H1 (cell line): ENCODE results near the gene CFAP53. TPM values are rescaled to one million over a fixed set of nuclear protein-coding genes. Genes with fewer than 3 reads are reported as not detected.
A peak's percentile ranks its signal among the peaks of the same experiment; 100 is the strongest.

Source experiments
- CTCF ChIA-PET: fragments of 300-600 bp; sonication (Branson Sonifier 250); formaldehyde crosslinking; loops from one replicate; lab custom pipeline; 2021; ENCODE audit not compliant: partially characterized antibody; lab: Charles Lee
- POLR2A ChIA-PET: fragments of 300-600 bp; sonication (Branson Sonifier 250); formaldehyde crosslinking; loops from one replicate; lab custom pipeline; 2021; ENCODE audit warnings: inconsistent platforms; ENCODE audit not compliant: partially characterized antibody; lab: Charles Lee
- DNase-seq, 2 experiments: peaks; one replicate each; pipeline versions ENCODE4 v3.0.0 to v3.0.0-alpha.2; 2010 to 2022; ENCODE audit warnings: low spot score in 2 of 2, low read depth in 1 of 2, mixed read lengths in 1 of 2
- FAIRE-seq: peaks from 2 replicates; lab custom pipeline; 2011; peaks lifted over from hg19 to GRCh38; lab: Jason Lieb, UNC
- H2AFZ ChIP-seq: 2 replicates; pipeline ENCODE4 v1.8.1; 2012; ENCODE audit warnings: low read length, inconsistent platforms
- H2AK5ac ChIP-seq: 2 replicates; pipeline ENCODE4 v1.6.1; 2013; ENCODE audit warnings: low read depth, low read length
- H2BK120ac ChIP-seq: replicated peaks from 2 replicates; pipeline ENCODE3; 2013; ENCODE audit warnings: low read depth, low read length, inconsistent platforms
- H2BK12ac ChIP-seq: 2 replicates; pipeline ENCODE4 v1.6.1; 2013; ENCODE audit warnings: low read depth, low read length
- H2BK15ac ChIP-seq: 2 replicates; pipeline ENCODE4 v1.6.1; 2013; ENCODE audit warnings: low read length
- H2BK20ac ChIP-seq: 2 replicates; pipeline ENCODE4 v1.6.1; 2013; ENCODE audit warnings: low read length
- H2BK5ac ChIP-seq: 2 replicates; pipeline ENCODE4 v1.6.1; 2013; ENCODE audit warnings: low read depth, low read length
- H3K14ac ChIP-seq: 2 replicates; pipeline ENCODE4 v1.6.1; 2013; ENCODE audit warnings: inconsistent platforms; ENCODE audit not compliant: insufficient read length
- H3K18ac ChIP-seq: 2 replicates; pipeline ENCODE4 v1.6.1; 2013; ENCODE audit warnings: low read length; ENCODE audit errors: extremely low read depth
- H3K23ac ChIP-seq: 2 replicates; pipeline ENCODE4 v1.6.1; 2013; ENCODE audit warnings: inconsistent platforms; ENCODE audit not compliant: insufficient read length
- H3K23me2 ChIP-seq: 2 replicates; pipeline ENCODE4 v1.6.1; 2013; ENCODE audit warnings: low read depth, low read length
- H3K27ac ChIP-seq: 2 replicates; pipeline ENCODE4 v1.6.1; 2011; ENCODE audit warnings: low read depth, low read length, inconsistent platforms
- H3K27me3 ChIP-seq, 4 experiments: replicated peaks in 1 of 4; 1 replicate in 1 of 4; 2 replicates in 3 of 4; pipeline versions ENCODE4 v1.6.1 to v1.8.1; 2011 to 2013; ENCODE audit warnings: low read length in 3 of 4, mild to moderate bottlenecking in 3 of 4, inconsistent platforms in 2 of 4, mixed read lengths in 2 of 4, moderate library complexity in 1 of 4; ENCODE audit not compliant: control insufficient read depth in 3 of 4, insufficient read depth in 3 of 4; ENCODE audit errors: extremely low read depth in 1 of 4
- H3K36me3 ChIP-seq, 4 experiments: 2 replicates each; pipeline versions ENCODE4 v1.6.1 to v1.8.1; 2011 to 2013; ENCODE audit warnings: mild to moderate bottlenecking in 4 of 4, low read length in 3 of 4, moderate library complexity in 2 of 4, control low read depth in 1 of 4, inconsistent platforms in 1 of 4; ENCODE audit not compliant: insufficient read depth in 4 of 4, control insufficient read depth in 2 of 4
- H3K4ac ChIP-seq: replicated peaks from 2 replicates; pipeline ENCODE3; 2013; ENCODE audit warnings: low read length, low read depth, mixed read lengths, inconsistent platforms; ENCODE audit not compliant: insufficient read length
- H3K4me1 ChIP-seq, 4 experiments: replicated peaks in 1 of 4; 1 replicate in 1 of 4; 2 replicates in 3 of 4; pipeline versions ENCODE4 v1.6.1 to v1.8.1; 2011 to 2013; ENCODE audit warnings: low read length in 3 of 4, inconsistent platforms in 2 of 4, mixed read lengths in 1 of 4; ENCODE audit not compliant: insufficient read depth in 4 of 4, control insufficient read depth in 3 of 4
- H3K4me2 ChIP-seq, 2 experiments: 2 replicates each; pipeline versions ENCODE4 v1.6.1 to v1.8.1; 2011 to 2013; ENCODE audit warnings: low read depth in 2 of 2, low read length in 2 of 2, control low read depth in 1 of 2, inconsistent platforms in 1 of 2, mild to moderate bottlenecking in 1 of 2; ENCODE audit not compliant: insufficient read depth in 1 of 2
- H3K4me3 ChIP-seq, 4 experiments: fragments of 200-600, 300-600 bp in 1 of 4; sonication (generic), shearing (Covaris generic), sonication (Bioruptor Twin) in 1 of 4; 2 replicates each; pipeline versions ENCODE4 v1.5.1 to v1.8.1; 2011 to 2016; ENCODE audit warnings: low read length in 4 of 4, low read depth in 3 of 4, control low read depth in 2 of 4, inconsistent platforms in 2 of 4, mild to moderate bottlenecking in 2 of 4, mixed read lengths in 1 of 4, moderate library complexity in 1 of 4; ENCODE audit not compliant: insufficient read depth in 2 of 4; ENCODE audit errors: extremely low read depth in 1 of 4
- H3K56ac ChIP-seq: replicated peaks from 2 replicates; pipeline ENCODE3; 2013; ENCODE audit warnings: low read depth, mild to moderate bottlenecking, mixed read lengths, low read length, inconsistent platforms; ENCODE audit not compliant: insufficient read length
- H3K79me1 ChIP-seq: 2 replicates; pipeline ENCODE4 v1.6.1; 2013; ENCODE audit warnings: low read depth, low read length, control low read depth
- H3K79me2 ChIP-seq, 2 experiments: 2 replicates each; pipeline versions ENCODE4 v1.6.1 to v1.8.1; 2012 to 2013; ENCODE audit warnings: low read length in 2 of 2, mild to moderate bottlenecking in 2 of 2, inconsistent platforms in 1 of 2; ENCODE audit not compliant: insufficient read depth in 2 of 2, control insufficient read depth in 1 of 2
- H3K9ac ChIP-seq, 4 experiments: replicated peaks in 1 of 4; 1 replicate in 1 of 4; 2 replicates in 3 of 4; pipeline versions ENCODE4 v1.6.1 to v1.8.1; 2011 to 2013; ENCODE audit warnings: low read depth in 3 of 4, low read length in 3 of 4, control low read depth in 2 of 4, mild to moderate bottlenecking in 2 of 4, moderate library complexity in 2 of 4, inconsistent platforms in 1 of 4; ENCODE audit errors: extremely low read depth in 1 of 4
- H3K9me3 ChIP-seq, 2 experiments: 2 replicates each; pipeline versions ENCODE4 v1.6.1 to v1.8.1; 2012 to 2013; ENCODE audit warnings: mild to moderate bottlenecking in 2 of 2, moderate library complexity in 2 of 2, control low read depth in 1 of 2, inconsistent platforms in 1 of 2, low read depth in 1 of 2, low read length in 1 of 2, mixed read lengths in 1 of 2; ENCODE audit not compliant: insufficient read depth in 2 of 2
- H4K20me1 ChIP-seq, 2 experiments: replicated peaks in 1 of 2; 2 replicates each; pipeline versions ENCODE3 to v1.8.1; 2011 to 2013; ENCODE audit warnings: inconsistent platforms in 2 of 2, low read length in 2 of 2, mild to moderate bottlenecking in 1 of 2; ENCODE audit not compliant: insufficient read depth in 2 of 2, control insufficient read depth in 1 of 2
- H4K5ac ChIP-seq: 2 replicates; pipeline ENCODE4 v1.6.1; 2013; ENCODE audit warnings: low read length, low read depth, mixed read lengths, inconsistent platforms; ENCODE audit not compliant: insufficient read length
- H4K8ac ChIP-seq: 2 replicates; pipeline ENCODE4 v1.8.0; 2013; ENCODE audit warnings: mild to moderate bottlenecking, moderate library complexity, low read length, inconsistent platforms; ENCODE audit not compliant: insufficient read depth; ENCODE audit errors: extremely low read depth
- H4K91ac ChIP-seq: replicated peaks from 2 replicates; pipeline ENCODE3; 2013; ENCODE audit warnings: low read length, mixed read lengths, inconsistent platforms; ENCODE audit not compliant: insufficient read length
- EP300 ChIP-seq, 2 experiments: IDR thresholded peaks; 1 replicate in 1 of 2; 2 replicates in 1 of 2; pipeline ENCODE4 v1.6.1; 2011 to 2012; ENCODE audit warnings: low read depth in 2 of 2, low read length in 2 of 2, mild to moderate bottlenecking in 2 of 2, borderline replicate concordance in 1 of 2, inconsistent platforms in 1 of 2, moderate library complexity in 1 of 2
- FOSL1 ChIP-seq: IDR thresholded peaks from 2 replicates; pipeline ENCODE4 v1.6.1; 2011; ENCODE audit warnings: mild to moderate bottlenecking, low read depth, low read length, moderate library complexity; ENCODE audit not compliant: insufficient read depth
- JUN ChIP-seq: IDR thresholded peaks from 2 replicates; pipeline ENCODE4 v1.6.1; 2011; ENCODE audit warnings: low read depth, mild to moderate bottlenecking, improper control_type of control experiment, low read length
- KDM4A ChIP-seq: IDR thresholded peaks from one replicate; pipeline ENCODE4 v1.7.1; 2012; ENCODE audit warnings: low read depth, mild to moderate bottlenecking, moderate library complexity, low read length, inconsistent platforms; ENCODE audit not compliant: severe bottlenecking
- KDM5A ChIP-seq: fragments of 200-600 bp; IDR thresholded peaks from 2 replicates; pipeline ENCODE4 v1.7.1; 2012; ENCODE audit warnings: mild to moderate bottlenecking, low read length, inconsistent platforms, mixed read lengths
- POU5F1 ChIP-seq: IDR thresholded peaks from 2 replicates; pipeline ENCODE4 v1.6.1; 2011; ENCODE audit warnings: low read depth, mild to moderate bottlenecking, low read length, moderate library complexity
- RNF2 ChIP-seq: fragments of 200-900, 300-1000 bp; sonication (generic); IDR thresholded peaks from 2 replicates; pipeline ENCODE4 v1.7.1; 2016; ENCODE audit warnings: borderline replicate concordance, low read depth, mild to moderate bottlenecking, antibody characterized with exemption, low read length; ENCODE audit not compliant: poor library complexity, severe bottlenecking; ENCODE audit errors: missing control alignments
- SAP30 ChIP-seq: fragments of 300-600 bp; sonication (generic); IDR thresholded peaks from 2 replicates; pipeline ENCODE4 v1.7.1; 2012; ENCODE audit warnings: low read length, moderate library complexity, mild to moderate bottlenecking, inconsistent platforms; ENCODE audit not compliant: insufficient read depth, insufficient replicate concordance
- TAF1 ChIP-seq: IDR thresholded peaks from 2 replicates; pipeline ENCODE4 v1.6.1; 2011; ENCODE audit warnings: mild to moderate bottlenecking, low read depth, low read length
- WGBS, 2 experiments: shearing (Covaris generic) in 1 of 2; methylation state at CpG; one replicate each; pipeline versions ENCODE4 v1.1.6 to v1.1.7; 2013 to 2015; ENCODE audit warnings: low lambda C conversion rate in 2 of 2, mixed read lengths in 2 of 2, inconsistent platforms in 1 of 2, low coverage in 1 of 2, missing lambda C conversion rate in 1 of 2; ENCODE audit not compliant: insufficient replicate concordance in 2 of 2, insufficient coverage in 1 of 2, insufficient read length in 1 of 2; ENCODE audit errors: extremely low coverage in 1 of 2, missing lambda C conversion rate in 1 of 2; 5-methylcytosine and 5-hydroxymethylcytosine counted together
- polyA plus RNA-seq, 7 experiments: library from polyadenylated mRNA; depleted of rRNA in 3 of 7; stranded (reverse) in 5 of 7; unstranded in 2 of 7; fragments of >200 nt in 5 of 7; fragments of 200-250 nt in 2 of 7; gene quantifications; 1 replicate in 5 of 7; 2 replicates in 1 of 7; 4 replicates in 1 of 7; pipeline versions ENCODE4 v1.2.1 to v1.2.3, GENCODE V29; 2011 to 2013; ENCODE audit warnings: missing spikeins in 2 of 7, mixed read lengths in 2 of 7
- total RNA-seq: library from RNA; stranded (reverse); fragmentation: NEBNext Ultra II Directional; extraction: Animal tissue kit (Norgen Biotek cat#: 25700); gene quantifications from 2 replicates; pipeline ENCODE4 v1.2.1, GENCODE V29; 2021

The CFAP53 gene
- total and polyA plus RNA-seq, 2 of the 8 experiments (the other 6 are each of a cell fraction or from before 2014, with no cell fraction given), result 0.08 to 0.30 TPM

GRCh38 chr18:50192995-50193795, 73.1 kb downstream of the CFAP53 start:
- H3K9ac ChIP-seq, result no peak overlapping the region
- 15% methylated on average over 26 of the region's 31 CpGs; no CpG with 5 or more reads in 1 of the 2 experiments for WGBS, 2 experiments
- peaks cover 23 to 54% (median 42%) of the 10 kb centered on the region in 4 experiments for H3K27me3 ChIP-seq
- peak overlapping the region; percentile 52 to 87 (median 54); a peak in 7 of 8 replicates for H3K4me3 ChIP-seq
- H2BK5ac ChIP-seq, result no peak overlapping the region
- H3K23ac ChIP-seq, result no peak overlapping the region
- FAIRE-seq (no peak), DNase-seq (peak in 1 of 2 experiments; percentile 55)
- H3K79me2 ChIP-seq, result no peaks in the 10 kb centered on the region
- no peak overlapping the region for H3K56ac ChIP-seq
- H4K8ac ChIP-seq, result no peak overlapping the region; the same call in 1 of the 2 replicates
- no peaks in the 10 kb centered on the region for H3K36me3 ChIP-seq
- POLR2A ChIA-PET, result interaction anchor here (0.7 to 1.2 kb wide), 2 partner anchors 10 to 11 kb away, joined by 3 to 4 read pairs; no protein-coding TSS in a partner anchor
- H2BK20ac ChIP-seq, result no peak overlapping the region
- peak overlapping the region; percentile 97 to 98 for H3K4me2 ChIP-seq
- H2AK5ac ChIP-seq, result no peak overlapping the region
- H3K4ac ChIP-seq, result no peak overlapping the region
- no peak overlapping the region for H3K27ac ChIP-seq
- CTCF ChIA-PET, result interaction anchor here (0.7 to 2.9 kb wide), 4 partner anchors 9 to 149 kb away, joined by 3 to 17 read pairs (median 8); no protein-coding TSS in a partner anchor
- peaks cover 0 to 12% (median 9%) of the 10 kb centered on the region in 4 experiments; a peak in 5 of 7 replicates for H3K4me1 ChIP-seq
- H2BK15ac ChIP-seq, result no peak overlapping the region
- no peak overlapping the region; the same call in 1 of the 2 replicates for H3K18ac ChIP-seq
- no peaks in the 10 kb centered on the region for H3K9me3 ChIP-seq
- H2BK12ac ChIP-seq, result 0 out of 2 replicates have a peak overlapping the region, but pooled peaks have one; percentile 39
- H3K14ac ChIP-seq, result no peak overlapping the region
- no peak overlapping the region for H2BK120ac ChIP-seq
- no peak overlapping the region for H2AFZ ChIP-seq
- H3K23me2 ChIP-seq, result peaks cover 16% of the 10 kb centered on the region; the same call in 1 of the 2 replicates
- no peak overlapping the region for H4K91ac ChIP-seq
- H3K79me1 ChIP-seq, result no peaks in the 10 kb centered on the region
- H4K5ac ChIP-seq, result no peak overlapping the region
- peaks cover 5 to 7% of the 10 kb centered on the region in 2 experiments for H4K20me1 ChIP-seq
- no peak for TF ChIP-seq KDM4A
- TF ChIP-seq TAF1, result no peak
- no peak for TF ChIP-seq KDM5A
- no peak for TF ChIP-seq RNF2
- no peak for TF ChIP-seq JUN
- no peak for TF ChIP-seq POU5F1
- TF ChIP-seq FOSL1, result no peak
- no peak for TF ChIP-seq EP300 (IDR thresholded peaks at IDR 0.05; ENCODE audit: borderline replicate concordance in 1 of 2, low read depth in 2 of 2, low read length in 2 of 2)
- TF ChIP-seq SAP30, result no peak
